GM18858 (cell line): ENCODE results near the gene IMMP2L.
"Not testable (repeated sequence)": the region's sequence is repeated elsewhere in the genome, so short reads cannot be mapped to it uniquely, and the experiment has no call there.

ENCODE experiments used
- ATAC-seq: cut with Tn5 transposase; IDR thresholded peaks from one replicate; pipeline ENCODE4 v1.9.1; 2021; ENCODE audit not compliant: unreplicated experiment

Gene IMMP2L

GRCh38 chr7:111469894-111470293 is 92.4 kb downstream of the IMMP2L start:
- not testable (repeated sequence) for ATAC-seq

GRCh38 chr7:111465774-111466173 is 96.5 kb downstream of the IMMP2L start:
- not testable (repeated sequence) for ATAC-seq

GRCh38 chr7:111460695-111461094 is 101.6 kb downstream of the IMMP2L start:
- ATAC-seq, result no peak

- ATAC-seq, result no peak
Observed at GRCh38 chr7:111459757-111460280, 102.5 kb downstream of the IMMP2L start.

- ATAC-seq, result no peak
Observed at GRCh38 chr7:111459065-111459756, 103.1 kb downstream of the IMMP2L start.

GRCh38 chr7:111450705-111451104 is 111.6 kb downstream of the IMMP2L start:
- not testable (repeated sequence) for ATAC-seq

- ATAC-seq, result not testable (repeated sequence)
Observed at GRCh38 chr7:111447502-111447901, 114.8 kb downstream of the IMMP2L start.

GRCh38 chr7:111439977-111440376 is 122.3 kb downstream of the IMMP2L start:
- no peak for ATAC-seq

GRCh38 chr7:111438369-111439289 is 123.7 kb downstream of the IMMP2L start:
- no peak for ATAC-seq

GRCh38 chr7:111437736-111438135 is 124.6 kb downstream of the IMMP2L start:
- no peak for ATAC-seq

GRCh38 chr7:111436608-111437007 is 125.7 kb downstream of the IMMP2L start:
- no peak for ATAC-seq

GRCh38 chr7:111433426-111433825 is 128.9 kb downstream of the IMMP2L start:
- ATAC-seq, result no peak

GRCh38 chr7:111429781-111430180 is 132.5 kb downstream of the IMMP2L start:
- ATAC-seq, result no peak

GRCh38 chr7:111424768-111425167 is 137.5 kb downstream of the IMMP2L start:
- ATAC-seq, result no peak

- ATAC-seq, result no peak
Observed at GRCh38 chr7:111414374-111414773, 147.9 kb downstream of the IMMP2L start.

GRCh38 chr7:111413739-111414138 is 148.6 kb downstream of the IMMP2L start:
- ATAC-seq, result no peak

GRCh38 chr7:111410899-111411298 is 151.4 kb downstream of the IMMP2L start:
- no peak for ATAC-seq

GRCh38 chr7:111409714-111410422 is 152.4 kb downstream of the IMMP2L start:
- no peak for ATAC-seq

GRCh38 chr7:111408724-111409123 is 153.6 kb downstream of the IMMP2L start:
- no peak for ATAC-seq

GRCh38 chr7:111407258-111407657 is 155.0 kb downstream of the IMMP2L start:
- ATAC-seq, result no peak

GRCh38 chr7:111405621-111406020 is 156.7 kb downstream of the IMMP2L start:
- no peak for ATAC-seq
